IMR-90 (cell line): ENCODE data around the gene USP31. TPM values are rescaled to one million over a fixed set of nuclear protein-coding genes. Genes with fewer than 3 reads are reported as not detected.

Experiments used
- ATAC-seq: fragments of 200-7000 bp; cut with Tn5 transposase; 2 replicates; pipeline ENCODE4 v1.9.1; 2020; ENCODE audit warnings: low read depth, mild to moderate bottlenecking, moderate library complexity
- BruUV-seq: library from RNA; stranded (reverse); fragments of 400-500 nt; replicated peaks from 2 replicates; lab custom pipeline; 2021; lab: Mats Ljungman, UMichigan
- CTCF ChIA-PET: fragments of 300-600 bp; formaldehyde crosslinking; extraction: SDS; loops from one replicate; lab custom pipeline; 2021; ENCODE audit warnings: antibody characterized with exemption; lab: Yijun Ruan, JAX
- POLR2A ChIA-PET: fragments of 300-600 bp; sonication (Branson Sonifier 250); formaldehyde crosslinking; loops from one replicate; lab custom pipeline; 2022; ENCODE audit warnings: antibody characterized with exemption; ENCODE audit not compliant: unreplicated experiment; lab: Charles Lee
- DNase-seq: peaks from one replicate; pipeline ENCODE4 v3.0.0; 2013
- H2AFZ ChIP-seq: replicated peaks from 2 replicates; pipeline ENCODE3; 2013; ENCODE audit warnings: low read length, mild to moderate bottlenecking; ENCODE audit not compliant: poor library complexity
- H2AK5ac ChIP-seq: 2 replicates; pipeline ENCODE4 v1.6.1; 2013; ENCODE audit warnings: low read depth, low read length, inconsistent platforms
- H2AK9ac ChIP-seq: replicated peaks from 2 replicates; pipeline ENCODE3; 2013; ENCODE audit warnings: mild to moderate bottlenecking, low read depth, low read length, moderate library complexity; ENCODE audit not compliant: poor library complexity
- H2BK120ac ChIP-seq: 2 replicates; pipeline ENCODE4 v1.6.1; 2013; ENCODE audit warnings: low read depth, low read length, inconsistent platforms
- H2BK15ac ChIP-seq: 3 replicates; pipeline ENCODE4 v1.6.1; 2013; ENCODE audit warnings: low read depth, low read length, inconsistent platforms
- H2BK20ac ChIP-seq: 2 replicates; pipeline ENCODE4 v1.6.1; 2013; ENCODE audit warnings: low read depth, mild to moderate bottlenecking, inconsistent platforms, low read length, moderate library complexity
- H2BK5ac ChIP-seq: 2 replicates; pipeline ENCODE4 v1.6.1; 2013; ENCODE audit warnings: mild to moderate bottlenecking, low read depth, low read length, inconsistent platforms; ENCODE audit not compliant: poor library complexity, severe bottlenecking
- H3K14ac ChIP-seq: replicated peaks from 2 replicates; pipeline ENCODE4 v1.6.1; 2013; ENCODE audit warnings: low read depth, low read length, inconsistent platforms
- H3K18ac ChIP-seq: 2 replicates; pipeline ENCODE4 v1.6.1; 2013; ENCODE audit warnings: low read depth, low read length, control low read depth
- H3K23ac ChIP-seq: 2 replicates; pipeline ENCODE4 v1.6.1; 2013; ENCODE audit warnings: low read depth, low read length, inconsistent platforms
- H3K27ac ChIP-seq: 2 replicates; pipeline ENCODE4 v1.5.1; 2013; ENCODE audit warnings: mild to moderate bottlenecking, control low read depth, low read length; ENCODE audit not compliant: insufficient read depth
- H3K27me3 ChIP-seq: 2 replicates; pipeline ENCODE4 v1.6.1; 2013; ENCODE audit warnings: low read length; ENCODE audit not compliant: control insufficient read depth, insufficient read depth
- H3K36me3 ChIP-seq: 2 replicates; pipeline ENCODE4 v1.6.1; 2013; ENCODE audit warnings: low read length, mixed read lengths; ENCODE audit not compliant: control insufficient read depth, insufficient read depth
- H3K4ac ChIP-seq: 2 replicates; pipeline ENCODE4 v1.6.1; 2013; ENCODE audit warnings: low read depth, low read length, inconsistent platforms
- H3K4me1 ChIP-seq: 2 replicates; pipeline ENCODE4 v1.6.1; 2013; ENCODE audit warnings: low read length, mixed read lengths; ENCODE audit not compliant: control insufficient read depth, insufficient read depth
- H3K4me2 ChIP-seq: 2 replicates; pipeline ENCODE4 v1.6.1; 2013; ENCODE audit warnings: low read depth, mild to moderate bottlenecking, control low read depth, low read length, moderate library complexity
- H3K4me3 ChIP-seq: 2 replicates; pipeline ENCODE4 v1.5.1; 2013; ENCODE audit warnings: low read depth, mild to moderate bottlenecking, control low read depth, low read length, moderate library complexity; ENCODE audit not compliant: insufficient read depth
- H3K56ac ChIP-seq: 2 replicates; pipeline ENCODE4 v1.6.1; 2013; ENCODE audit warnings: low read length, inconsistent platforms; ENCODE audit not compliant: insufficient read depth; ENCODE audit errors: extremely low read depth
- H3K79me1 ChIP-seq, 2 experiments: 2 replicates each; pipeline ENCODE4 v1.6.1; 2013; ENCODE audit warnings: low read length in 2 of 2, inconsistent platforms in 1 of 2, low read depth in 1 of 2
- H3K9ac ChIP-seq: 2 replicates; pipeline ENCODE4 v1.6.1; 2013; ENCODE audit warnings: low read depth, low read length, control low read depth
- H3K9me1 ChIP-seq: 2 replicates; pipeline ENCODE4 v1.6.1; 2013; ENCODE audit warnings: low read length, inconsistent platforms; ENCODE audit not compliant: insufficient read depth
- H3K9me3 ChIP-seq: 2 replicates; pipeline ENCODE4 v1.6.1; 2013; ENCODE audit warnings: low read length; ENCODE audit not compliant: control insufficient read depth, insufficient read depth
- H4K20me1 ChIP-seq: 2 replicates; pipeline ENCODE4 v1.6.1; 2013; ENCODE audit warnings: low read length, inconsistent platforms; ENCODE audit not compliant: insufficient read depth
- H4K5ac ChIP-seq: 2 replicates; pipeline ENCODE4 v1.6.1; 2013; ENCODE audit warnings: mild to moderate bottlenecking, low read depth, low read length, control low read depth
- H4K8ac ChIP-seq, 2 experiments: 2 replicates each; pipeline ENCODE4 v1.6.1; 2013; ENCODE audit warnings: low read depth in 2 of 2, low read length in 2 of 2, control low read depth in 1 of 2, inconsistent platforms in 1 of 2
- H4K91ac ChIP-seq: 2 replicates; pipeline ENCODE4 v1.6.1; 2013; ENCODE audit warnings: low read depth, low read length, inconsistent platforms; ENCODE audit not compliant: insufficient read depth
- MXI1 ChIP-seq: IDR thresholded peaks from 2 replicates; pipeline ENCODE4 v1.6.1; 2012; ENCODE audit warnings: low read depth, mild to moderate bottlenecking, low read length, moderate library complexity, borderline replicate concordance
- SMC3 ChIP-seq: fragments of 150-350 bp; IDR thresholded peaks from 2 replicates; pipeline ENCODE4 v1.6.1; 2016; ENCODE audit warnings: low read depth, mild to moderate bottlenecking, antibody characterized with exemption, low read length, moderate library complexity
- WGBS, 2 experiments: methylation state at CpG; one replicate each; pipeline versions ENCODE4 v1.1.5 to v1.1.7; 2013; ENCODE audit warnings: missing lambda C conversion rate in 2 of 2; ENCODE audit not compliant: insufficient read length in 1 of 2; ENCODE audit errors: extremely low coverage in 2 of 2; 5-methylcytosine and 5-hydroxymethylcytosine counted together
- dilution Hi-C: fragments of 300-500 bp; cut with HindIII; formaldehyde crosslinking; loops from one replicate; pipeline ENCODE4 v1.14.3; 2018; ENCODE audit warnings: low sequenced_read_pairs; ENCODE audit not compliant: unreplicated experiment
- in situ Hi-C: fragments of 300-500 bp; cut with MboI; formaldehyde crosslinking; loops from 3 replicates; pipeline ENCODE4 v1.14.3; 2019; ENCODE audit warnings: low sequenced_read_pairs, inconsistent platforms, mixed read lengths
- intact Hi-C: fragments of 100-400 bp; cut with micrococcal nuclease; formaldehyde crosslinking; loops from 2 replicates; pipeline ENCODE4 v1.10.0; 2022
- polyA plus RNA-seq, 3 experiments: library from polyadenylated mRNA; depleted of rRNA; stranded (reverse); fragments of >200 nt; gene quantifications; 2 replicates each; pipeline ENCODE4 v1.2.3, GENCODE V29; 2012; ENCODE audit warnings: low replicate concordance in 1 of 3
- total RNA-seq: library from RNA; depleted of rRNA; stranded (reverse); fragments of >200 nt; gene quantifications from 2 replicates; pipeline ENCODE4 v1.2.3, GENCODE V29; 2012

Gene USP31
- total and polyA plus RNA-seq, 2 of the 4 experiments (the other 2 are of a cell fraction), result 2.9 to 3.4 TPM

DNA sequence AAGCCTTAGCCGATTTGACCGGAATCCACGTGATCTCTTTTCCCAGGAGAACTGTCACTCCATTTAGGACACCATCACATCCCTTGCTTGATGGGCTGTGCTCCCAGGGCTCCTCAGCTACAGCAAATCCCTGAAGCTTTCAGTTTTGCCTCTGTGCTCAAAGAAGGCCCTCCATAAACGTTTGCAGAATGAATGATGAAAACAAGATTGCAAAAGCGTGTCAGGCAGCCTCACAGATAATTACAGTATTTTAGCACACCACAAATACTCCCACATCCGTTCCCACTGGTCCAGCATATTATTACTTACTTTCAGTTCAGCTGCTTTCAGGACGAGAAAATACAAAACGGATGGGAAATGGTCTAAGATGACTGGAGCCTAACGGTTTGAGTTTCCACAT lies 84.6 kb downstream of the USP31 start:
- H2AK5ac ChIP-seq, result no peak overlapping the region
- H4K20me1 ChIP-seq, result no peaks in the 10 kb centered on the region; the same call in 1 of the 2 replicates
- H2AFZ ChIP-seq, result no peak overlapping the region
- no peaks in the 10 kb centered on the region for H3K9me1 ChIP-seq
- no peak overlapping the region for H4K8ac ChIP-seq
- dilution Hi-C loops (no loop called here), intact Hi-C loops (no loop called here), in situ Hi-C loops (no loop called here)
- H2BK5ac ChIP-seq, result no peak overlapping the region
- H3K9me3 ChIP-seq, result no peaks in the 10 kb centered on the region
- H3K4me2 ChIP-seq, result no peak overlapping the region
- no peak overlapping the region for H2BK120ac ChIP-seq
- no peak overlapping the region for H2BK20ac ChIP-seq
- H2AK9ac ChIP-seq, result no peak overlapping the region
- H3K4ac ChIP-seq, result no peak overlapping the region
- no peak for DNase-seq
- no peak overlapping the region for H3K23ac ChIP-seq
- peaks cover 13% of the 10 kb centered on the region; the same call in 1 of the 2 replicates for H3K36me3 ChIP-seq
- H3K18ac ChIP-seq, result no peak overlapping the region
- POLR2A ChIA-PET, result no interaction called here
- no peak overlapping the region for H2BK15ac ChIP-seq
- no peak for TF ChIP-seq SMC3
- TF ChIP-seq MXI1, result no peak
- H3K27ac ChIP-seq, result no peak overlapping the region
- H3K4me1 ChIP-seq, result no peaks in the 10 kb centered on the region
- H3K9ac ChIP-seq, result no peak overlapping the region
- no peak overlapping the region for H4K5ac ChIP-seq
- CTCF ChIA-PET, result no interaction called here
- no peak overlapping the region for H3K14ac ChIP-seq
- no peaks in the 10 kb centered on the region; a peak in 1 of 4 replicates for H3K79me1 ChIP-seq
- BruUV-seq, result no TSS peak
- 100% methylated on average over 3 of the region's 9 CpGs; no CpG with 5 or more reads in 1 of the 2 experiments for WGBS, 2 experiments
- no peak overlapping the region for H3K56ac ChIP-seq
- ATAC-seq, result no peak
- no peak overlapping the region for H3K4me3 ChIP-seq
- H3K27me3 ChIP-seq, result no peaks in the 10 kb centered on the region
- H4K91ac ChIP-seq, result no peak overlapping the region
